ENCODE results near the gene CKS1B.
A peak's percentile ranks its signal among the peaks of the same experiment; 100 is the strongest.
"Not testable (repeated sequence)": the region's sequence is repeated elsewhere in the genome, so short reads cannot be mapped to it uniquely, and the experiment has no call there.

The CKS1B gene

GRCh38 chr1:154987326-154987725, 12.8 kb downstream of the CKS1B start:
- no peak for DNase-seq (ENCODE audit: low read depth in 2 of 2)

DNA sequence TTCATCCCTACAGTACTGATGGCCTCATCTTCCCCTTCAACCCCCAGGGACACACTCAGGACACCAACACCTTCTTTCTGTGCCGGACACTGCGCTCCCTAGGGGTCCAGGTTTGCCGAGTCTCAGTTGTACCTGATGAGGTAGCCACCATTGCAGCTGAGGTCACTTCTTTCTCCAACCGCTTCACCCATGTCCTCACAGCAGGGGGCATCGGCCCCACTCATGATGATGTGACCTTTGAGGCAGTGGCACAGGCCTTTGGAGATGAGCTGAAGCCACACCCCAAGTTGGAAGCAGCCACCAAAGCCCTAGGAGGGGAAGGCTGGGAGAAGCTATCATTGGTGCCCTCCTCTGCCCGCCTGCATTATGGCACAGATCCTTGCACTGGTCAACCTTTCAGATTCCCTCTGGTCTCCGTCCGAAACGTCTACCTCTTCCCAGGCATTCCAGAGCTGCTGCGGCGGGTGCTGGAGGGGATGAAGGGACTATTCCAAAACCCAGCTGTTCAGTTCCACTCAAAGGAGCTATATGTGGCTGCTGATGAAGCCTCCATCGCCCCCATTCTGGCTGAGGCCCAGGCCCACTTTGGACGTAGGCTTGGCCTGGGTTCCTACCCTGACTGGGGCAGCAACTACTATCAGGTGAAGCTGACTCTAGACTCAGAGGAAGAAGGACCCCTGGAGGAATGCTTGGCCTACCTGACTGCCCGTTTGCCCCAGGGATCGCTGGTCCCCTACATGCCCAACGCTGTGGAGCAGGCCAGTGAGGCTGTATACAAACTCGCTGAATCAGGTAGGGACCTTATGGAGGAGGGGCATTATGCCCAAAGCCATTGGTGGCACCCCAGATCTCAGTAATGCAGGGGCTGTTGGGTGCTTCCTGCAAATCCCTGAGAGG, 13.8 kb downstream of the CKS1B start:
- no peak for DNase-seq (ENCODE audit: low read depth in 2 of 2)

GRCh38 chr1:154989195-154989860, 14.8 kb downstream of the CKS1B start:
- no peak for DNase-seq (ENCODE audit: low read depth in 2 of 2)

DNA sequence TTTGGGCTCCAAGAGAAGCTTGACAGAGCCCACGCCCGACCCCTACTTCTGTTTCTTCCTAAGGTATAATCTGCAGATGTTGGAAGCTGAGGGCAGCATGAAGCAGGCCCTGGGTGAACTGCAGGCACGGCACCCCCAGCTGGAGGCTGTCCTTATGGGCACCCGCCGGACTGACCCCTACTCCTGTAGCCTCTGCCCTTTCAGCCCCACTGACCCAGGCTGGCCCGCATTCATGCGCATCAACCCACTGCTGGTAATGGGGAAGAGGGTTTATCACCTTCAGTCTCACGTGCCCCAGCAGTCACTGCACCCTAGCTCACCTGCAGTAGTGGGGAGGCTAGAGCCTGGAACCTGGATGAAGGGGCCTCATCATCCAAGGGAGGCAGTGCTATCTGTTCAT, 15.8 kb downstream of the CKS1B start:
- no peak for DNase-seq (ENCODE audit: low read depth in 2 of 2)

GRCh38 chr1:154992721-154993571, 18.5 kb downstream of the CKS1B start:
- DNase-seq (ENCODE audit: low read depth in 2 of 2): no peak

DNA sequence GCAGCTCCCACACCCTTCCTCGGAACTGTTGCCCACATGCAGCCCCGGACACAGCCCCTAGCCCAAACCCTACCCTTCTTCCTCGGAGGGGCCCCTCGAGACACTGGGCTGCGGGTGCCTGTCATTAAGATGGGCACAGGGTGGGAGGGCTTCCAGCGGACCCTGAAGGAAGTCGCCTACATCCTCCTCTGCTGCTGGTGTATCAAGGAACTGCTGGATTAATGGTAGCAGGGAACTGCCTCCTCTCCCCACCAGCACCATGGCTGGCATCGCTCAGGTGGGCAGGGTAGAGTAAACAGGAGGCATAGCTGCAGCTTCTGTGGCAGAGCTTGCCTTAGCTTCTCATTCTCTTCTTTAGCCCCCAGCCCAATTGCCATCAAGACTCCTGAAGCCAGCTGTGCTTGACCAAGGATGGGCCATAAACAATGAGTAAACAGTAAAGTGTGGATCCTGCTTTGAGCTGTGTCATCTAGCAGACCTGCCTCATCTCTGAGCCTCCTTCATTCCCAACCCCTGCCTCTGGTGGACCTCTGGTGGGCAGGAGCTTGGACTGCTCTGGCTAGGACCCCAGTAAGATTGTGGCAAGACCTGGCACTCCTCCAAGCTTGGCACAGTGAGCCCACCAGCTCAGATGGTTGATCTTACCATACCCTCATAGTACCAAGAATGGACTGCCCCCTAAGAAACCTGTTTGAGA, 19.2 kb downstream of the CKS1B start, which contains the start of gene LENEP:
Gene LENEP, plus strand, starts transcription at position 15 of the 697 bp plus-strand sequence. Its CDS starts 22 bp downstream, at position 37.
- no peak for DNase-seq (ENCODE audit: low read depth in 2 of 2)

- no peak for DNase-seq (ENCODE audit: low read depth in 2 of 2)
Measured at GRCh38 chr1:154994269-154994587, 19.7 kb downstream of the CKS1B start.

GRCh38 chr1:154994591-154994990, 20.1 kb downstream of the CKS1B start:
- no peak for DNase-seq (ENCODE audit: low read depth in 2 of 2)

DNA sequence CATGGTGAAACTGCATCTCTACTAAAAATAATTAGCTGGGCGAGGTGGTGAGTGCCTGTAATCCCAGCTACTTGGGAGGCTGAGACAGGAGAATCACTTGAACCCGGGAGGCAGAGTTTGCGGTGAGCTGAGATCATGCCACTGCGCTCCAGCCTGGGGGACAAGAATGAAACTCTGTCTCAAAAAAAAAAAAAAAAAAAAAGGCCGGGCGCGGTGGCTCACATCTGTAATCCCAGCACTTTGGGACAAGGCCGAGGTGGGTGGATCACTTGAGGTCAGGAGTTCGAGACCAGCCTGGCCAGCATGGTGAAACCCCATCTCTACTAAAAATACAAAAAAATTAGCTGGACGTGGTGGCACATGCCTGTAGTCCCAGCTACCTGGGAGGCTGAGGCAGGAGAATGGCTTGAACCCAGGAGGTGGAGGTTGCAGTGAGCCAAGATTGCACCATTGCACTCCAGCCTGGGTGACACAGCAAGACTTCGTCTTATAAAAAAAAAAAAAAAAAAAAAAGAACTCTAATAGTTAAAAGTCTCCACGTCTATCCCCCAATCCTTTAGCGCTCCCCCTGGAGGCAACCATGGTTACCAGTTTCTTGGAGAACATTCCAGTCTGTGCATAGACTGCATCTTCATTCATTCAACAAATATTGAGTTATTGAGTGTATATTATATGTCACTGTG, 21.0 kb downstream of the CKS1B start:
- not testable (repeated sequence) for DNase-seq (ENCODE audit: low read depth in 2 of 2)

DNA sequence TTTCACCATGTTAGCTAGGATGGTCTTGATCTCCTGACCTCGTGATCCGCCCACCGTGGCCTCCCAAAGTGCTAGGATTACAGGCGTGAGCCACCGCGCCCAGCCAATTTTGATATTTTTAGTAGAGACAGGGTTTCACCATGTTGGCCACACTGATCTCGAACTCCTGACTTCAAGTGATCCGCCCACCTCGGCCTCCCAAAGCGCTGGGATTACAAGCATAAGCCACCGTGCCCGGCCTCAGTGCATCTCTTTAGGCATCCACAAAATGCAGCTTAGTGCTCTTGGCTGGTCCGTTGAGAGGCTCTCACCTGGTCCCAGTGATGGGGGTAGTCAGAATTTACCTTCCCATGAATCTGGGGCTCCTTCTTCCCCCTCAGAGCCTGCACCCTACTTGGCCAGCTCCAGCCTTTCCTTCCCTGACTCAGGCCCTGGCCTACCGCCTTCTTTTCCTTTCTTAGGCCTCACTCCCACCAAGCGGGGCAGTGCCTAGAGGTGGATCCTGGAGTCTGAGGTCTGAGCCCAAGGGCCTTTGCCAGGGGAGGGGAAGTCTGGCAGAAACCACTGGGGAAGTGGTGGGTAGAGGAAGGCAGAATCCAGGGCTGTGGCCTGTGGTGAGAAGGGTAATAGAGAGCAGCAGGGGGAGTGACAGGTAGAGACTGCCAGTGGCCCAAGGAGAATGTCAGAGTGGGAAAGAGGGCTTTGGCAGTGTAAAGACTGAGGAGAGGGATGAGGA, 22.7 kb downstream of the CKS1B start:
- DNase-seq (ENCODE audit: low read depth in 2 of 2): no peak

DNA sequence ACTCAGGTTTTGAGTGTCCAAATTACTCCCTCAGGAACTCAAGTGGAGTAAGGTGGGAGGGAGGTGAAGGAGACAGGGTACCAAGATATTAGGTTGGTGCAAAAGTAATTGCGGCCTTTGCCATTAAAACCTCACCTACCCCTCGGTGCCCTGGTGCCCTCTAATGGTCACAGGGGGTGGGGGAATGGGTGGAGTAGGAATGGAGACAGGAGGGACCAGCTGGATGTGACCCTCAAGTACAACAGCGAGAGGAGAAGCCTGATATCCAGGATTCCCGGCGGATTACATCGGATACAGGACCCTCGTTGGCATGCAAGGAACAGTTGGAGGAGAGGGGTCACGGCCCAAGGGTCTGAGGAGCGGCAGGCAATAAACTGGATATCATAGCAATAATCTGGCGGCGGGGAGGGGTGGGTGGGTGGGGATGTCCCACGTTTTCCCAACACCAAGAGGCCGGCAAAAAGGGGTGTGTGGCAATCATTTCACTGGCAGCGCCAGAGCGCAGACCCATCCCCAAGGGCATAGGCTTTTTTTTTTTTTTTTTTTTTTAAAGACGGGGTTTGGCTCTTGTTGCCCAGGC, 23.8 kb downstream of the CKS1B start:
- DNase-seq (ENCODE audit: low read depth in 2 of 2): no peak

GRCh38 chr1:154998818-154999570, 24.5 kb downstream of the CKS1B start:
- peak in 1 of 2 experiments; percentile 79 for DNase-seq (ENCODE audit: low read depth in 2 of 2)

DNA sequence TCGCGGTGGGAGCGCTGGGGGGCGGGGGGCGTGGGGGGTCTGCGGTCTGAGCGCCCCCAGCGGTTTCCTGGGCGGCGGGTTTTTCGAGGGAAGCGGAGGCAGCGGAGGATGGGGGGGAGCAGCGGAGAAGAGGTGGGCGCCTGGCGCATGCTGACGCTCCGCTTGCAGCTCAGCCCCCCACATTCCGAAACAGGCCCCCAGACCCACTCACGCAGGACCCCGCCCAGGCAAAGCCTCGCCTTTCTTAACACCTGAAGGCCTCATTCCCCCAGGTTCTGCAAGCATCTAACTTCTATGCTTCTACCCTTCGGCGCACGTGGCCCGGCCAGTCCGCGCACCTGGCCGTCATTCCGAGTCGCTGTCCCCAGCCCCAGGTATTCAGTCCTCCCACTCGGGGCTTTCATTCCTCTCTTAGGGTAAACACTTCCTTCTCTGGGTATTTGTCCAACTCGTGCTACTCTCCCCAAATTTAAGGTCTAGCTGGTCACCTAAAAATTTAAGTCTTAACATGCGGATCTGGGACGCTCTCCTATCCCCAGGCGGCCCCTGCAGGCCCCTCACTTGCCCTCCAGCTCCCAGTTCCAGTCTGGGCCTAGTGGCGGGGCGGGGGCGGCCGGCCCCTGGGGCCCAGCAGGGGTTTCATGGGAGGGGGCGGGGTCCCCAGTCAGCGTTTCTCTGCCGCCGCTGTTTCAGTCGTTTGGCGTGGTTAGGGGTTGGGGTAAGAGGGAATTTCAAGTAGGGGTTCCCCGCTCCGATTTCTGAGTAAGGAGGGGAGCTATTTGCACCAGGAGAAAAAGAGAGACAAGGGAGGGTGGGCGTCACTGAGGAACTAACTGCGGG, 25.3 kb downstream of the CKS1B start:
- peak in 1 of 2 experiments; percentile 77 for DNase-seq (ENCODE audit: low read depth in 2 of 2)

DNA sequence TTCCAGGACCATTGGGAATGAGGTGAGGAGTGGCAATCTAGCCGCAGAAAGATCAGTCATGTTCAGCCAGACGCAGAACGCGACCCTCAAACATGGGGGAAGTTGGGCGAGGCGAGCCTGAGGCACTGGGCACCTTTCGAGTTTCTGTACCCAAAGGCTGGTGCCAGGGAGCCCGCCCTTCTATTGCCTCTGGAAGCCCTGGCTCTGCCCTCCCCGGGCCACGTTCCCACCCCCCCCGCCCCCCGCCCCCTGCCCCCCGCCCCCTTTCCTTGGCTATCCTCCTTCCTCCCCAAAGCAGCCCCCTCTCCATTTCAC, 25.9 kb downstream of the CKS1B start:
- DNase-seq (ENCODE audit: low read depth in 2 of 2): no peak

GRCh38 chr1:155000726-155001424, 26.4 kb downstream of the CKS1B start:
- peak; percentile 67 to 86 for DNase-seq (ENCODE audit: low read depth in 2 of 2)

GRCh38 chr1:155001425-155001674, 26.9 kb downstream of the CKS1B start:
- DNase-seq (ENCODE audit: low read depth in 2 of 2): no peak

DNA sequence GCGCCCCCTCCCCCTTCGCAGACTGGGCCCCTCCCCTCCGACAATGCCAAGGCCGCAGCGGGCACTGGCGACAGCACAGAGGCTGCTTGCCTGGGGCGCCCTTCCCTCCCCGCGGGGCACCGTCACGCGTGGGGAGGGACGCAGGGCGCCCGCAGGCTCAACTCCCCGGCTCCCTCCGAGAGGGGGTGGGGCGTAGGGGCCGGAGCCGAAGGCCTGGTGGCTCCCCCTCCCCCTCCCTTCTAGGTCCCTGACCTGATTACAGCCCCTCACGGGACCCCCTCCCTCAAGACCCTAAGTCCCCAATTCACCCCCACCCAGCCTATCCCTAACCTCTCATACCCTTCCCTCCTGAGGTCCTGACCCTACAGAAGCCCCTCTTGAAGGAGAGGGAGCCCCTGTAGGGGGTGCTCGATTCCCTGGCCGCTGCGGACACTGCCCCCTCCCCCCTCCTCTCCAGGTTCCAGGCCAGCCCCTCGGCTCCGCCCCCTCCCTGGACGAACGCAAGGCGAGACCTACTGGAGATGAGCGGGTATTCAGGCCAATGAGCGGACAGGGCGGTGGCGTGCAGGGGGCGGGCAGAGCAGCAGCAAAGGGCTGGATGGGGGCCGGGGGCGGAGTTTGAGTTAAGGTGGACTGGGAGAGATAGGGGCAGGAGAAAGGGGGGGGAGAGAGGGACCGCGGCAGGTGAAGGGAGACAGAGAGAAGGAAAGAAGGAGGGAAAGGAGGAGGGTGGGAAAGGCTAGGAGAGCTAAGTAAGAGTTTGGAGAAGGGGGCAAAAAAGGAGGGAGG, 27.4 kb downstream of the CKS1B start:
- peak; percentile 97 to 100 for DNase-seq (ENCODE audit: low read depth in 2 of 2)
